Fibroblast of lung (primary cell): ENCODE measurements around the gene SCGB3A2. TPM values are rescaled to one million over a fixed set of nuclear protein-coding genes. Genes with fewer than 3 reads are reported as not detected.

Source experiments
- DNase-seq, 2 donors: peaks; one replicate each; pipeline versions ENCODE4 v3.0.0 to v3.0.0-alpha.2; 2010; ENCODE audit warnings: low read depth in 2 of 2
- H2AFZ ChIP-seq: 2 replicates; pipeline ENCODE4 v1.5.1; 2012; ENCODE audit warnings: low read length, control low read depth, inconsistent platforms
- H3K27ac ChIP-seq: 2 replicates; pipeline ENCODE4 v1.5.1; 2011; ENCODE audit warnings: low read length, control low read depth; ENCODE audit not compliant: insufficient read depth
- H3K27me3 ChIP-seq: 2 replicates; pipeline ENCODE4 v1.5.1; 2011; ENCODE audit warnings: mild to moderate bottlenecking, low read length; ENCODE audit not compliant: control insufficient read depth, insufficient read depth
- H3K36me3 ChIP-seq: 2 replicates; pipeline ENCODE4 v1.5.1; 2011; ENCODE audit warnings: low read length; ENCODE audit not compliant: control insufficient read depth, insufficient read depth
- H3K4me1 ChIP-seq: 2 replicates; pipeline ENCODE4 v1.5.1; 2011; ENCODE audit warnings: low read length; ENCODE audit not compliant: control insufficient read depth, insufficient read depth; ENCODE audit errors: extremely low read depth
- H3K4me2 ChIP-seq: 2 replicates; pipeline ENCODE4 v1.5.1; 2011; ENCODE audit warnings: low read length, control low read depth; ENCODE audit not compliant: insufficient read depth; ENCODE audit errors: extremely low read depth
- H3K4me3 ChIP-seq, 4 experiments: fragments of 200-600 bp in 1 of 4; sonication (generic) in 1 of 4; replicated peaks in 1 of 4; 2 replicates each; pipeline ENCODE4 v1.5.1; 2011 to 2016; ENCODE audit warnings: low read length in 4 of 4, low read depth in 3 of 4, mild to moderate bottlenecking in 3 of 4, control low read depth in 2 of 4, inconsistent platforms in 1 of 4, mixed read lengths in 1 of 4; ENCODE audit not compliant: insufficient read depth in 1 of 4; ENCODE audit errors: control extremely low read depth in 1 of 4
- H3K79me2 ChIP-seq: 2 replicates; pipeline ENCODE4 v1.5.1; 2012; ENCODE audit warnings: mild to moderate bottlenecking, low read length, inconsistent platforms; ENCODE audit not compliant: control insufficient read depth, insufficient read depth
- H3K9ac ChIP-seq: 2 replicates; pipeline ENCODE4 v1.5.1; 2011; ENCODE audit warnings: mild to moderate bottlenecking, low read length, control low read depth; ENCODE audit not compliant: insufficient read depth
- H3K9me3 ChIP-seq: 2 replicates; pipeline ENCODE4 v1.5.1; 2012; ENCODE audit warnings: low read depth, low read length; ENCODE audit not compliant: control insufficient read depth, insufficient read depth
- H4K20me1 ChIP-seq: 2 replicates; pipeline ENCODE4 v1.5.1; 2011; ENCODE audit warnings: low read length; ENCODE audit not compliant: control insufficient read depth, insufficient read depth; ENCODE audit errors: extremely low read depth
- CTCF ChIP-seq, 2 donors: IDR thresholded peaks in 1 of 2; conservative IDR thresholded peaks in 1 of 2; 1 replicate in 1 of 2; 2 replicates in 1 of 2; pipeline ENCODE4 v1.5.1; 2011 to 2012; ENCODE audit warnings: low read length in 2 of 2, control low read depth in 1 of 2, inconsistent platforms in 1 of 2, low read depth in 1 of 2, mild to moderate bottlenecking in 1 of 2
- EZH2 ChIP-seq: IDR thresholded peaks from 2 replicates; pipeline ENCODE4 v1.5.1; 2012; ENCODE audit warnings: low read length, control low read depth, mild to moderate bottlenecking; ENCODE audit errors: missing control alignments
- polyA plus RNA-seq, 2 donors: library from polyadenylated mRNA; depleted of rRNA in 1 of 2; stranded (reverse) in 1 of 2; unstranded in 1 of 2; fragments of >200 nt; gene quantifications; 2 replicates each; pipeline ENCODE4 v1.2.1, GENCODE V29; 2011 to 2012; ENCODE audit warnings: missing spikeins in 1 of 2
- total RNA-seq: library from RNA; depleted of rRNA; stranded (reverse); fragments of >200 nt; gene quantifications from 2 replicates; pipeline ENCODE4 v1.2.1, GENCODE V29; 2014

SCGB3A2 gene
- total and polyA plus RNA-seq, 2 donors (not counting 1 experiment from before 2014, with no cell fraction given) = not detected

- TF ChIP-seq EZH2 (no peak), CTCF (conservative IDR thresholded peaks at IDR 0.05 in 1 of 2, IDR thresholded peaks at IDR 0.05 in 1 of 2; ENCODE audit: low read depth in 1 of 2, low read length in 2 of 2) (no peak)
- H3K4me2 ChIP-seq = no peak overlapping the region
Observed at GRCh38 chr5:147904110-147904509, 25.6 kb downstream of the SCGB3A2 start.

GRCh38 chr5:147906326-147907095 lies 28.0 kb downstream of the SCGB3A2 start, which contains the start of gene C5orf46:
Gene C5orf46 (minus strand): TSS chr5:147906538. CDS start chr5:147906501, 37 bp downstream.
- TF ChIP-seq EZH2 (no peak), CTCF (conservative IDR thresholded peaks at IDR 0.05 in 1 of 2, IDR thresholded peaks at IDR 0.05 in 1 of 2; ENCODE audit: low read depth in 1 of 2, low read length in 2 of 2) (no peak)
- Histone ChIP-seq H3K4me2 (no peak within 1 kb of the TSS), H3K27ac (no peak within 1 kb of the TSS), H3K4me1 (no peaks in the 10 kb centered on the region), H2AFZ (no peak within 1 kb of the TSS), H3K4me3 (no peak within 1 kb of the TSS), H3K9me3 (no peaks in the 10 kb centered on the region), H3K79me2 (no peaks in the 10 kb centered on the region), H3K9ac (no peak within 1 kb of the TSS), H3K36me3 (no peaks in the 10 kb centered on the region), H4K20me1 (no peaks in the 10 kb centered on the region), H3K27me3 (no peaks in the 10 kb centered on the region)
- peak; percentile 50 to 88 for DNase-seq

More at GRCh38 chr5:147904110-147904509, 25.6 kb downstream of the SCGB3A2 start:
- Histone ChIP-seq H4K20me1 (no peaks in the 10 kb centered on the region), H2AFZ (no peak overlapping the region), H3K9me3 (no peaks in the 10 kb centered on the region), H3K4me1 (no peaks in the 10 kb centered on the region), H3K27ac (no peak overlapping the region), H3K36me3 (no peaks in the 10 kb centered on the region), H3K27me3 (no peaks in the 10 kb centered on the region), H3K79me2 (no peaks in the 10 kb centered on the region), H3K4me3 (no peak overlapping the region), H3K9ac (no peak overlapping the region)
- DNase-seq = peak in 1 of 2 donors; percentile 61

- Histone ChIP-seq H3K4me2 (no peak overlapping the region), H2AFZ (no peak overlapping the region), H3K79me2 (no peaks in the 10 kb centered on the region), H3K9me3 (no peaks in the 10 kb centered on the region), H3K27ac (no peak overlapping the region), H3K4me1 (no peaks in the 10 kb centered on the region), H3K36me3 (no peaks in the 10 kb centered on the region), H3K9ac (no peak overlapping the region), H4K20me1 (no peaks in the 10 kb centered on the region), H3K4me3 (no peak overlapping the region), H3K27me3 (no peaks in the 10 kb centered on the region)
- TF ChIP-seq EZH2 (no peak), CTCF (conservative IDR thresholded peaks at IDR 0.05 in 1 of 2, IDR thresholded peaks at IDR 0.05 in 1 of 2; ENCODE audit: low read depth in 1 of 2, low read length in 2 of 2) (no peak)
- no peak for DNase-seq
Observed at GRCh38 chr5:147911427-147911826, 32.9 kb downstream of the SCGB3A2 start.
